Activated naive CD4-positive, alpha-beta T cell treated with Interleukin-2 at 50 U/mL for 16 hours (primary cell): ENCODE data around the gene RHOV.
A peak's percentile ranks its signal among the peaks of the same experiment; 100 is the strongest.

Source experiments
- DNase-seq: peaks from one replicate; pipeline ENCODE4 v3.0.0-alpha.2; 2020

Gene RHOV

GRCh38 chr15:40873694-40874561 is at the start of gene RHOV:
Gene RHOV (minus strand): TSS chr15:40874234. CDS start chr15:40874139, 95 bp downstream.
- peak; percentile 59 for DNase-seq

GRCh38 chr15:40923551-40923950 is 49.5 kb upstream of the RHOV start:
- no peak for DNase-seq

GRCh38 chr15:40922608-40923005 is 48.6 kb upstream of the RHOV start:
- DNase-seq = no peak

- DNase-seq = no peak
These were observed 48.0 kb upstream of the RHOV start for GRCh38 chr15:40921949-40922607.

GRCh38 chr15:40918799-40919392 is 44.9 kb upstream of the RHOV start:
- DNase-seq = no peak

- no peak for DNase-seq
These were observed 44.2 kb upstream of the RHOV start for GRCh38 chr15:40918146-40918798.

- DNase-seq = no peak
These were observed 43.6 kb upstream of the RHOV start for GRCh38 chr15:40917585-40917984.

GRCh38 chr15:40915679-40916078 is 41.6 kb upstream of the RHOV start:
- no peak for DNase-seq

- no peak for DNase-seq
These were observed 41.2 kb upstream of the RHOV start for GRCh38 chr15:40915116-40915661.

- DNase-seq = no peak
These were observed 40.5 kb upstream of the RHOV start for GRCh38 chr15:40914486-40914885.

GRCh38 chr15:40914013-40914412 is 40.0 kb upstream of the RHOV start:
- DNase-seq = no peak

- no peak for DNase-seq
These were observed 38.4 kb upstream of the RHOV start for GRCh38 chr15:40912478-40912877.

GRCh38 chr15:40911693-40912092 is 37.7 kb upstream of the RHOV start:
- no peak for DNase-seq

GRCh38 chr15:40911141-40911540 is 37.1 kb upstream of the RHOV start:
- DNase-seq = no peak

GRCh38 chr15:40909662-40910630 is 35.9 kb upstream of the RHOV start:
- DNase-seq = no peak

GRCh38 chr15:40908095-40908494 is 34.1 kb upstream of the RHOV start:
- no peak for DNase-seq

GRCh38 chr15:40906991-40907802 is 33.2 kb upstream of the RHOV start:
- DNase-seq = peak; percentile 53

GRCh38 chr15:40906091-40906990 is 32.3 kb upstream of the RHOV start:
- peak; percentile 78 for DNase-seq

- no peak for DNase-seq
These were observed 30.6 kb upstream of the RHOV start for GRCh38 chr15:40904552-40905201.
